CD4-positive, alpha-beta T cell (primary cell): ENCODE measurements around the gene ANKRD17. TPM values are rescaled to one million over a fixed set of nuclear protein-coding genes. Genes with fewer than 3 reads are reported as not detected.

Source experiments
- ATAC-seq: fragments of 200-7000 bp; cut with Tn5 transposase; one replicate; pipeline ENCODE4 v1.10.0; 2022; ENCODE audit warnings: mild to moderate bottlenecking; ENCODE audit not compliant: poor library complexity
- CTCF ChIA-PET: fragments of 350-600 bp; sonication (Branson Sonifier 250); formaldehyde crosslinking; loops from one replicate; lab custom pipeline; 2021; ENCODE audit warnings: antibody characterized with exemption, inconsistent platforms; lab: Charles Lee
- POLR2A ChIA-PET: fragments of 350-600 bp; sonication (Branson Sonifier 250); formaldehyde crosslinking; loops from one replicate; lab custom pipeline; 2021; ENCODE audit warnings: antibody characterized with exemption, inconsistent platforms; lab: Charles Lee
- DNase-seq, 14 experiments: peaks; one replicate each; pipeline ENCODE4 v3.0.0-alpha.2; 2013 to 2020; ENCODE audit warnings: mixed read lengths in 2 of 14
- H3K27ac ChIP-seq, 2 donors: one replicate each; pipeline versions ENCODE4 v1.5.1 to v1.7.0; 2013; ENCODE audit warnings: low read length in 2 of 2, low read depth in 1 of 2, mild to moderate bottlenecking in 1 of 2
- H3K27me3 ChIP-seq, 2 experiments: 1 replicate in 1 of 2; 2 replicates in 1 of 2; pipeline versions ENCODE4 v1.6.1 to v1.7.0; 2013; ENCODE audit warnings: low read length in 2 of 2, control low read depth in 1 of 2, mild to moderate bottlenecking in 1 of 2, moderate library complexity in 1 of 2; ENCODE audit not compliant: insufficient read depth in 2 of 2, control insufficient read depth in 1 of 2
- H3K36me3 ChIP-seq: one replicate; pipeline ENCODE4 v1.6.1; 2013; ENCODE audit warnings: low read length, control low read depth; ENCODE audit not compliant: insufficient read depth
- H3K4me1 ChIP-seq: one replicate; pipeline ENCODE4 v1.6.1; 2013; ENCODE audit warnings: low read length, control low read depth; ENCODE audit not compliant: insufficient read depth
- H3K4me3 ChIP-seq: one replicate; pipeline ENCODE4 v1.5.1; 2013; ENCODE audit warnings: mild to moderate bottlenecking, low read length, moderate library complexity
- H3K9me3 ChIP-seq, 2 experiments: 1 replicate in 1 of 2; 2 replicates in 1 of 2; pipeline versions ENCODE4 v1.6.1 to v1.7.0; 2013; ENCODE audit warnings: low read length in 2 of 2, mild to moderate bottlenecking in 2 of 2, control low read depth in 1 of 2, moderate library complexity in 1 of 2; ENCODE audit not compliant: control insufficient read depth in 1 of 2, insufficient read depth in 1 of 2
- H3K27ac Mint-ChIP-seq: one replicate; pipeline ENCODE4 v1.8.0; 2020; ENCODE audit warnings: mixed read lengths
- H3K27me3 Mint-ChIP-seq: one replicate; pipeline ENCODE4 v1.8.0; 2021; ENCODE audit warnings: mixed read lengths
- H3K36me3 Mint-ChIP-seq: one replicate; pipeline ENCODE4 v1.8.0; 2021; ENCODE audit warnings: low read depth, mixed read lengths
- H3K4me1 Mint-ChIP-seq: one replicate; pipeline ENCODE4 v1.8.0; 2021; ENCODE audit warnings: low read depth, mixed read lengths
- H3K4me3 Mint-ChIP-seq: one replicate; pipeline ENCODE4 v1.8.0; 2020; ENCODE audit warnings: mild to moderate bottlenecking, mixed read lengths
- H3K9me3 Mint-ChIP-seq: one replicate; pipeline ENCODE4 v1.8.0; 2020; ENCODE audit warnings: mixed read lengths
- intact Hi-C, 2 experiments: fragments of 100-400 bp; cut with DNase I in 1 of 2; cut with micrococcal nuclease in 1 of 2; formaldehyde crosslinking; loops; one replicate each; pipeline versions ENCODE4 v1.15.1 to v1.9.0; 2023 to 2025; cut with DNase I, micrococcal nuclease
- total RNA-seq, 174 experiments: library from RNA in 2 of 174; stranded (reverse) in 2 of 174; gene quantifications; one replicate each; pipeline ENCODE4 v1.2.3 and lab custom pipeline; 2021 to 2026
- TF ChIP-seq, protein P1 (sequence below): fragments of 200-600 bp; IDR thresholded peaks from one replicate; pipeline ENCODE4 v1.8.0; 2022; ENCODE audit warnings: antibody characterized with exemption, mild to moderate bottlenecking

The ANKRD17 gene
- total RNA-seq, 2 experiments from 2014 or later: 31.9 to 34.1 TPM

DNA sequence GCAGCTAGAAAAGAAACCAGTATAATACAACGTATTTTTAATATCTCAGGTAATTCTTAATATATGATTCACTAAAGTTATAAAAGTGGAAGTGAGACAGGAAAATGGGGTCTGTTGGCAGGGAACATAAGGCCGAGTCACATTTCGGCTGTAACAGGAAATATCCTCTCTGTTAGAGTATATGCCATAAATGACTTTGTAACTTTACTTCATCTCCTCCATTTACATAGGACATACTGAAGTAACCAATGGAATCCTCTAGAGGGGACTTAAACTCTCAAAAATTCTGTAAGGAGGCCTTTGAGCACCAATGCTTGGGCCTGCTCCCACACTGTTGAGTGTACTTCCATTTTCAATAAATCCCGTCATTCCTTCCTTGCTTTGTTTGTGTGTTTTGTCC, 71.3 kb downstream of the ANKRD17 start:
- Mint-ChIP-seq H3K36me3 (peaks cover 50% of the 10 kb centered on the region), H3K27ac (no peak overlapping the region), H3K4me1 (peaks cover 41% of the 10 kb centered on the region), H3K4me3 (no peak overlapping the region), H3K27me3 (no peaks in the 10 kb centered on the region), H3K9me3 (no peaks in the 10 kb centered on the region)
- peaks cover 4% of the 10 kb centered on the region for H3K36me3 ChIP-seq
- no peak for DNase-seq
- intact Hi-C loops: no loop called here
- ATAC-seq: no peak
- H3K4me3 ChIP-seq: no peak overlapping the region
- ChIA-PET CTCF (no interaction called here), POLR2A (no interaction called here)
- H3K27me3 ChIP-seq: no peaks in the 10 kb centered on the region
- H3K27ac ChIP-seq: no peak overlapping the region
- H3K4me1 ChIP-seq: no peaks in the 10 kb centered on the region
- H3K9me3 ChIP-seq: no peaks in the 10 kb centered on the region
- TF ChIP-seq, protein P1, sequence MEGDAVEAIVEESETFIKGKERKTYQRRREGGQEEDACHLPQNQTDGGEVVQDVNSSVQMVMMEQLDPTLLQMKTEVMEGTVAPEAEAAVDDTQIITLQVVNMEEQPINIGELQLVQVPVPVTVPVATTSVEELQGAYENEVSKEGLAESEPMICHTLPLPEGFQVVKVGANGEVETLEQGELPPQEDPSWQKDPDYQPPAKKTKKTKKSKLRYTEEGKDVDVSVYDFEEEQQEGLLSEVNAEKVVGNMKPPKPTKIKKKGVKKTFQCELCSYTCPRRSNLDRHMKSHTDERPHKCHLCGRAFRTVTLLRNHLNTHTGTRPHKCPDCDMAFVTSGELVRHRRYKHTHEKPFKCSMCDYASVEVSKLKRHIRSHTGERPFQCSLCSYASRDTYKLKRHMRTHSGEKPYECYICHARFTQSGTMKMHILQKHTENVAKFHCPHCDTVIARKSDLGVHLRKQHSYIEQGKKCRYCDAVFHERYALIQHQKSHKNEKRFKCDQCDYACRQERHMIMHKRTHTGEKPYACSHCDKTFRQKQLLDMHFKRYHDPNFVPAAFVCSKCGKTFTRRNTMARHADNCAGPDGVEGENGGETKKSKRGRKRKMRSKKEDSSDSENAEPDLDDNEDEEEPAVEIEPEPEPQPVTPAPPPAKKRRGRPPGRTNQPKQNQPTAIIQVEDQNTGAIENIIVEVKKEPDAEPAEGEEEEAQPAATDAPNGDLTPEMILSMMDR: no peak

DNA sequence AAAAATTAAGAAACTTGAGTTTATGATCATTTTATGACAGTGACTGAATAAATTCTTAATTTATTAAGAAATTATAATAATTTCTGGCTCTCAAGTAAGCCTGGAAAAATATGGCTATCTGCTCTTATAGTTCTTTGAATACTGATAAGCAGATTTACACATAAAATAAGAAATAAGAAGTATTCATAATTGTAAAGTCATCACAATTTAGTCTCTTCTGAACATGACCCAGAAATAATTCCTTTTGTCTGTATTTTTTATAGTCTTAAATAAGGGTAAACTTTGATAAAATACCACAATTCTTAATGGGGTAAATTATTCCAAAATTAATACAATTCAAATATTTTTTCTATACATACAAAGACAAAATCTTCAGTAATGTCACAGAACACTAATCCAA, 72.7 kb downstream of the ANKRD17 start:
- Mint-ChIP-seq H3K9me3 (no peaks in the 10 kb centered on the region), H3K4me3 (no peak overlapping the region), H3K36me3 (peaks cover 48% of the 10 kb centered on the region), H3K27ac (no peak overlapping the region), H3K4me1 (peaks cover 42% of the 10 kb centered on the region), H3K27me3 (no peaks in the 10 kb centered on the region)
- H3K36me3 ChIP-seq: peaks cover 4% of the 10 kb centered on the region
- no peaks in the 10 kb centered on the region for H3K9me3 ChIP-seq
- ChIA-PET CTCF (no interaction called here), POLR2A (no interaction called here)
- intact Hi-C loops: no loop called here
- no peak overlapping the region for H3K4me3 ChIP-seq
- H3K4me1 ChIP-seq: no peaks in the 10 kb centered on the region
- ATAC-seq: no peak
- H3K27ac ChIP-seq: no peak overlapping the region
- TF ChIP-seq, protein P1: no peak
- no peaks in the 10 kb centered on the region for H3K27me3 ChIP-seq
- DNase-seq: no peak

DNA sequence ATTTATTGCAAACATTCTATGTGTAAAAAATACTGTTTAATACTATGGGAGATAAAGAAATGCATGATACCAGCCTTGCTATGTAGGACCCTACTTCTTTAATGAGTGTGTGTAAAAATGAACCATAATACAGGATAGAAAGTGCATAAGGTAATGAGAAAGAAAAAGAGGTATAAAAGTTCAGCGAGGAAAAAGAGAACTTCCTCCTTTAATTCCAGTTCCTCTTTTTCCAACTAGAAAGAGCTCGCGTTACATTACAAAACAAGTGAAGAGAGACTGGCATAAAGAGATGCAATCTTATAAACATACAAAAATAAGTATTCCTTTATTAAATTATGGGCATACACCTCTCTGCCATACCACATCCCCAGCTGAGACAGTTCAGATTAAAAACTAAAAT, 77.4 kb downstream of the ANKRD17 start:
- Mint-ChIP-seq H3K4me1 (peaks cover 42% of the 10 kb centered on the region), H3K27ac (no peak overlapping the region), H3K4me3 (no peak overlapping the region), H3K9me3 (no peaks in the 10 kb centered on the region), H3K27me3 (no peaks in the 10 kb centered on the region), H3K36me3 (peaks cover 35% of the 10 kb centered on the region)
- DNase-seq: no peak
- H3K27me3 ChIP-seq: no peaks in the 10 kb centered on the region
- ChIA-PET POLR2A (no interaction called here), CTCF (interaction anchor here (0.8 kb wide), 1 partner anchor 13 kb away, joined by 3 read pairs; no protein-coding TSS in a partner anchor)
- no peak for ATAC-seq
- no peaks in the 10 kb centered on the region for H3K9me3 ChIP-seq
- TF ChIP-seq, protein P1: no peak
- H3K4me1 ChIP-seq: no peaks in the 10 kb centered on the region
- H3K27ac ChIP-seq: no peak overlapping the region
- intact Hi-C loops: no loop called here
- H3K36me3 ChIP-seq: peaks cover 9% of the 10 kb centered on the region
- no peak overlapping the region for H3K4me3 ChIP-seq
